VCaP (cell line): ENCODE measurements around the gene BRD7.

Experiments used
- H3K27ac ChIP-seq: fragments of 450-650 bp; 2 replicates; pipeline ENCODE4 v1.5.1; 2017
- CTCF ChIP-seq: fragments of 450-650 bp; conservative IDR thresholded peaks from 2 replicates; pipeline ENCODE4 v1.5.1; 2017; ENCODE audit warnings: mild to moderate bottlenecking, moderate library complexity

BRD7 gene

GRCh38 chr16:50298591-50299507, 69.9 kb downstream of the BRD7 start:
- no peak for TF ChIP-seq CTCF
- H3K27ac ChIP-seq, result no peak overlapping the region

GRCh38 chr16:50298075-50298460, 70.7 kb downstream of the BRD7 start:
- TF ChIP-seq CTCF, result no peak
- H3K27ac ChIP-seq, result no peak overlapping the region

GRCh38 chr16:50297301-50298074, 71.3 kb downstream of the BRD7 start:
- H3K27ac ChIP-seq, result no peak overlapping the region
- no peak for TF ChIP-seq CTCF

GRCh38 chr16:50296807-50297206, 72.0 kb downstream of the BRD7 start:
- H3K27ac ChIP-seq, result no peak overlapping the region

GRCh38 chr16:50295541-50296132, 73.2 kb downstream of the BRD7 start:
- TF ChIP-seq CTCF, result no peak

More at GRCh38 chr16:50296807-50297206, 72.0 kb downstream of the BRD7 start:
- TF ChIP-seq CTCF, result no peak

GRCh38 chr16:50294955-50295354, 73.8 kb downstream of the BRD7 start:
- TF ChIP-seq CTCF, result no peak
- no peak overlapping the region for H3K27ac ChIP-seq

More at GRCh38 chr16:50295541-50296132, 73.2 kb downstream of the BRD7 start:
- no peak overlapping the region for H3K27ac ChIP-seq
